Esophagus muscularis mucosa (tissue), 4 donors: ENCODE measurements around the gene SKIC2. TPM values are rescaled to one million over a fixed set of nuclear protein-coding genes. Genes with fewer than 3 reads are reported as not detected.
"Not testable (repeated sequence)": the region's sequence is repeated elsewhere in the genome, so short reads cannot be mapped to it uniquely, and the experiment has no call there.

ENCODE experiments used
- DNase-seq: peaks from one replicate; pipeline ENCODE4 v3.0.0-alpha.2; 2017; ENCODE audit errors: extremely low spot score
- H3K27ac ChIP-seq, 4 donors: fragments of 200-600 bp; sonication (generic); replicated peaks in 1 of 4; 1 replicate in 3 of 4; 2 replicates in 1 of 4; pipeline ENCODE4 v1.5.1; 2016 to 2019; ENCODE audit warnings: mild to moderate bottlenecking in 1 of 4
- H3K27me3 ChIP-seq, 4 donors: fragments of 200-600 bp; sonication (generic); one replicate each; pipeline versions ENCODE4 v1.5.1 to v1.6.0; 2016 to 2019
- H3K36me3 ChIP-seq, 4 donors: fragments of 200-600 bp; sonication (generic); one replicate each; pipeline ENCODE4 v1.5.1; 2016 to 2019
- H3K4me1 ChIP-seq, 4 donors: fragments of 200-600 bp; sonication (generic); one replicate each; pipeline ENCODE4 v1.5.1; 2016 to 2019
- H3K4me3 ChIP-seq, 4 donors: fragments of 200-600 bp; sonication (generic); 1 replicate in 2 of 4; 2 replicates in 2 of 4; pipeline ENCODE4 v1.5.1; 2016 to 2019; ENCODE audit warnings: mild to moderate bottlenecking in 4 of 4, moderate library complexity in 1 of 4
- H3K9me3 ChIP-seq, 4 donors: fragments of 200-600 bp; sonication (generic); 1 replicate in 3 of 4; 2 replicates in 1 of 4; pipeline ENCODE4 v1.5.1; 2016 to 2019
- EP300 ChIP-seq: sonication (generic); formaldehyde crosslinking; IDR thresholded peaks from one replicate; pipeline ENCODE4 v1.6.1; 2017; ENCODE audit warnings: antibody characterized with exemption
- POLR2A ChIP-seq: fragments of 450-650 bp; IDR thresholded peaks from one replicate; pipeline ENCODE4 v1.6.1; 2017; ENCODE audit warnings: antibody characterized with exemption, moderate library complexity, mild to moderate bottlenecking, low read depth
- POLR2AphosphoS5 ChIP-seq, 2 donors: sonication (generic); formaldehyde crosslinking; IDR thresholded peaks; one replicate each; pipeline ENCODE4 v1.6.1; 2017; ENCODE audit warnings: antibody characterized with exemption in 2 of 2
- WGBS: methylation state at CpG from one replicate; pipeline ENCODE4 v1.1.5; 2018; 5-methylcytosine and 5-hydroxymethylcytosine counted together
- intact Hi-C: fragments of 100-400 bp; cut with DNase I; formaldehyde crosslinking; loops from one replicate; pipeline ENCODE4 v1.15.1; 2023
- total RNA-seq, 4 donors: library from RNA; depleted of rRNA; stranded (reverse); fragments of >200 nt; gene quantifications; one replicate each; pipeline versions ENCODE4 v1.1.0 to v1.2.1, GENCODE V29; 2016
- TF ChIP-seq, protein P1 (sequence below), 3 experiments: fragments of 200-600 bp in 2 of 3; fragments of 450-650 bp in 1 of 3; sonication (generic) in 2 of 3; IDR thresholded peaks; one replicate each; pipeline ENCODE4 v1.5.1; 2017 to 2019; ENCODE audit warnings: antibody characterized with exemption in 3 of 3, mild to moderate bottlenecking in 2 of 3, moderate library complexity in 1 of 3

Gene SKIC2
- total RNA-seq, 4 donors from 2014 or later = 23.3 to 33.2 (median 28.5) TPM

DNA sequence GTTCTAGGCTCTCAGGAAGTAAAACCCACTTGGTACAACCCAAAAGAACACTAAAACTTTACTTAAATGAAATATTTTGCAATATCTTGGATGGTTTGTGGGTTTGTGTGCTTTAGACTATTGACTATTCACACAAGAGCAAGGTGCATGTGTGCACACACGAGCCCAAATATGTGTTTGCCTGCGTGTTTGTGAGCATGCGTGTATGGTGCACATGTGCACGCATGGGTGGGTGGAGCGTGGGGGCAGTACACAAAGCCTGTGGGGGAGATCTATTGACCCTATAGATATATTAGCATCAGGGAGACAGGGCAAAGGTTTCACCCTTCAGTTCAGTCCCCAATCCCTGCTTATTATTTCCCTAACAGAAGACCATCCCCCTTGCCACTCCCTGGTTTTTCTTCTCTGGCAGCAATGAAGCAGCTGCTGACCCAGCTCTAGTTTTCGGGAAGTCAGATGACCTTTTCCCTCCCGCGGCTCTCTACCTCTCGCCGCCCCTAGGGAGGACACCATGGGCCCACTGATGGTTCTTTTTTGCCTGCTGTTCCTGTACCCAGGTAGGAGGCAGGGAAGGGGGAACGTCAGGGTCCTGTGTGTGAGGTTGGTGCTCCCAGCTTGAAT, 31.6 kb upstream of the SKIC2 start, which contains the start of gene C2:
TSS of gene C2 (plus strand) at position 476 of the 621 bp plus-strand sequence. CDS start at position 512, 36 bp downstream.
- 54% methylated on average over 11 of the region's 11 CpGs for WGBS
- no peak for DNase-seq
- no peak for TF ChIP-seq POLR2A
- TF ChIP-seq, protein P1, sequence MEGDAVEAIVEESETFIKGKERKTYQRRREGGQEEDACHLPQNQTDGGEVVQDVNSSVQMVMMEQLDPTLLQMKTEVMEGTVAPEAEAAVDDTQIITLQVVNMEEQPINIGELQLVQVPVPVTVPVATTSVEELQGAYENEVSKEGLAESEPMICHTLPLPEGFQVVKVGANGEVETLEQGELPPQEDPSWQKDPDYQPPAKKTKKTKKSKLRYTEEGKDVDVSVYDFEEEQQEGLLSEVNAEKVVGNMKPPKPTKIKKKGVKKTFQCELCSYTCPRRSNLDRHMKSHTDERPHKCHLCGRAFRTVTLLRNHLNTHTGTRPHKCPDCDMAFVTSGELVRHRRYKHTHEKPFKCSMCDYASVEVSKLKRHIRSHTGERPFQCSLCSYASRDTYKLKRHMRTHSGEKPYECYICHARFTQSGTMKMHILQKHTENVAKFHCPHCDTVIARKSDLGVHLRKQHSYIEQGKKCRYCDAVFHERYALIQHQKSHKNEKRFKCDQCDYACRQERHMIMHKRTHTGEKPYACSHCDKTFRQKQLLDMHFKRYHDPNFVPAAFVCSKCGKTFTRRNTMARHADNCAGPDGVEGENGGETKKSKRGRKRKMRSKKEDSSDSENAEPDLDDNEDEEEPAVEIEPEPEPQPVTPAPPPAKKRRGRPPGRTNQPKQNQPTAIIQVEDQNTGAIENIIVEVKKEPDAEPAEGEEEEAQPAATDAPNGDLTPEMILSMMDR (IDR thresholded peaks at IDR 0.05) = no peak
- no peak for TF ChIP-seq EP300
- TF ChIP-seq POLR2AphosphoS5 (IDR thresholded peaks at IDR 0.05) = no peak
- peak within 1 kb of the TSS in 1 of 4 donors; percentile 34 for H3K27ac ChIP-seq
- H3K4me3 ChIP-seq = peak within 1 kb of the TSS; percentile 4 to 41 (median 22)
- intact Hi-C loops = loop anchor here (10.0 kb wide), 1 partner anchor 347 kb away; no protein-coding TSS in a partner anchor
- H3K4me1 ChIP-seq = no peaks in the 10 kb centered on the region
- H3K27me3 ChIP-seq = peaks cover 0 to 5% (median 2%) of the 10 kb centered on the region in 4 donors
- no peaks in the 10 kb centered on the region for H3K36me3 ChIP-seq
- no peaks in the 10 kb centered on the region for H3K9me3 ChIP-seq

DNA sequence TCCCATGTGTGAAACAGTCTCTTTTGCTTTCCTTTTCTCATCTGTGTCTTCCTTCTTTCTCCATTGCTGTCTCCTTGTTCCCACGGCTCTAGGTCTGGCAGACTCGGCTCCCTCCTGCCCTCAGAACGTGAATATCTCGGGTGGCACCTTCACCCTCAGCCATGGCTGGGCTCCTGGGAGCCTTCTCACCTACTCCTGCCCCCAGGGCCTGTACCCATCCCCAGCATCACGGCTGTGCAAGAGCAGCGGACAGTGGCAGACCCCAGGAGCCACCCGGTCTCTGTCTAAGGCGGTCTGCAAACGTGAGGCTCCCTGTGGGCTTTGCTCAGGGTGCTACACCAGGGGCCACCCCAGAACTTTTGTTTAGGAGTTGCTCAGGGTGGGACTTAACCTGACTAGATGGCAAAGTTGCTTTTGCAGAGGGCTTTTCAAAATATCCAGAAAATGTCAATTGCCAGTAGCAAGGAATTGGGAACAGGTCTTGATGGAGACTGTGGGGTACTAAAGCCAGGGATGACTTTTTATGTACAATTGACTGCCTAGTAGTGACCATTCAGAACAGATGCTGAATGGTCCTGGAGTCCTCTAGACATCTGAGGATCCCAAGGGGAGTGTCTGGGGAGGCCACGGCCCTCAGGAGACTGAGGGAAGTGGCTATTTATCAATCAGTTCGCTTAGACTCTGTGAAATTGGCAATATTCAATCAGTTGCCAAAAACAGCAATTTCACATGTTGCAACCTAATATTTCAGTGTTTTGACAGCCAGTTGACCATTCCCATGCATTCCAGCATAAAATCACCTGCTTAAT, 30.9 kb upstream of the SKIC2 start:
- Histone ChIP-seq H3K4me1 (no peaks in the 10 kb centered on the region), H3K4me3 (peak overlapping the region; percentile 4 to 41 (median 22)), H3K27ac (peak overlapping the region in 1 of 4 donors; percentile 34), H3K36me3 (no peaks in the 10 kb centered on the region), H3K9me3 (no peaks in the 10 kb centered on the region), H3K27me3 (peaks cover 0 to 5% (median 2%) of the 10 kb centered on the region in 4 donors)
- no peak for DNase-seq
- intact Hi-C loops = loop anchor here (10.0 kb wide), 1 partner anchor 347 kb away; no protein-coding TSS in a partner anchor
- TF ChIP-seq POLR2AphosphoS5 (IDR thresholded peaks at IDR 0.05) (no peak), EP300 (no peak), POLR2A (no peak)
- TF ChIP-seq, protein P1 (IDR thresholded peaks at IDR 0.05) = no peak
- 75% methylated on average over 8 of the region's 11 CpGs for WGBS

GRCh38 chr6:31928672-31928939, 30.4 kb upstream of the SKIC2 start:
- Histone ChIP-seq H3K4me3 (no peak overlapping the region), H3K27me3 (peaks cover 0 to 5% (median 2%) of the 10 kb centered on the region in 4 donors), H3K27ac (no peak overlapping the region), H3K4me1 (no peaks in the 10 kb centered on the region), H3K9me3 (no peaks in the 10 kb centered on the region), H3K36me3 (no peaks in the 10 kb centered on the region)
- 35% methylated on average over 2 of the region's 9 CpGs for WGBS
- TF ChIP-seq POLR2AphosphoS5 (IDR thresholded peaks at IDR 0.05) (no peak), EP300 (no peak), POLR2A (no peak)
- TF ChIP-seq, protein P1 (IDR thresholded peaks at IDR 0.05) = no peak
- no peak for DNase-seq
- intact Hi-C loops = loop anchor here (10.0 kb wide), 1 partner anchor 346 kb away; no protein-coding TSS in a partner anchor

DNA sequence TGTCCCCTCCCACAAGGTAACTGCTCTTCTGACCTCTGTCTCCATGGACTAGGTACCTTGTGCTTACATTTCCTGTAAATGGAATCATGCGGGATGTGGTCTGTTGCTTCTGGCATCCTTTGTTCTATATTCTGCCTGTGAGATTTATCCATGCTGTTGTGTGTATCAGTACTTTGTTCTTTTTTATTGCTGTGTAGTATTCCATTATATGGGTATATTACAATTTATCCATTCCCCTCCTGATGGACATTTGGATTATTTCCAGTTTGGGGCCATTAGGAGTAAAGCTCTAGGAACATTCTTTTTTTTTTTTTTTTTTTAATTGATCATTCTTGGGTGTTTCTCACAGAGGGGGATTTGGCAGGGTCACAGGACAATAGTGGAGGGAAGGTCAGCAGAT, 28.0 kb upstream of the SKIC2 start:
- no peaks in the 10 kb centered on the region for H3K4me1 ChIP-seq
- H3K4me3 ChIP-seq = no peak overlapping the region
- TF ChIP-seq POLR2AphosphoS5 (IDR thresholded peaks at IDR 0.05) (no peak), EP300 (no peak), POLR2A (no peak)
- TF ChIP-seq, protein P1 (IDR thresholded peaks at IDR 0.05) = no peak
- 90% methylated on average over 1 of the region's 1 CpG for WGBS
- no peak overlapping the region for H3K27ac ChIP-seq
- intact Hi-C loops = no loop called here
- no peak for DNase-seq
- H3K9me3 ChIP-seq = no peaks in the 10 kb centered on the region
- peaks cover 0 to 5% (median 2%) of the 10 kb centered on the region in 4 donors for H3K27me3 ChIP-seq
- H3K36me3 ChIP-seq = no peaks in the 10 kb centered on the region

GRCh38 chr6:31932137-31932536, 26.8 kb upstream of the SKIC2 start:
- H3K36me3 ChIP-seq, H3K9me3 ChIP-seq, H3K4me3 ChIP-seq, H3K4me1 ChIP-seq, H3K27me3 ChIP-seq, intact Hi-C loops, H3K27ac ChIP-seq, DNase-seq: not testable (repeated sequence)
- 93% methylated on average over 11 of the region's 32 CpGs for WGBS
